HepG2 (cell line): Measurements from ENCODE around the gene TRIP4. TPM values are rescaled to one million over a fixed set of nuclear protein-coding genes. Genes with fewer than 3 reads are reported as not detected.

ENCODE experiments used
- ATAC-seq: fragments of 200-7000 bp; cut with Tn5 transposase; 3 replicates; pipeline ENCODE4 v1.9.1; 2020; ENCODE audit warnings: mild to moderate bottlenecking, moderate library complexity
- BruUV-seq: library from RNA; stranded (reverse); fragments of 400-500 nt; replicated peaks from 2 replicates; lab custom pipeline; 2021; lab: Mats Ljungman, UMichigan
- CTCF ChIA-PET: fragments of 300-600 bp; formaldehyde crosslinking; extraction: SDS; loops from one replicate; lab custom pipeline; 2021; ENCODE audit warnings: low total read pairs, inconsistent platforms, low intra/inter-chr PET ratio; lab: Yijun Ruan, JAX
- POLR2A ChIA-PET: fragments of 350-600 bp; sonication (Branson Sonifier 250); formaldehyde crosslinking; loops from one replicate; lab custom pipeline; 2020; ENCODE audit warnings: antibody characterized with exemption, inconsistent platforms; lab: Yijun Ruan, JAX
- DNase-seq: peaks from one replicate; pipeline ENCODE4 v3.0.0-alpha.2; 2015; ENCODE audit warnings: low spot score
- FAIRE-seq: peaks from 3 replicates; lab custom pipeline; 2011; peaks lifted over from hg19 to GRCh38; lab: Jason Lieb, UNC
- H2AFZ ChIP-seq: one replicate; pipeline ENCODE4 v1.6.1; 2011; ENCODE audit warnings: low read length, inconsistent platforms
- H3K27ac ChIP-seq: fragments of 300-600 bp; 3 replicates; pipeline ENCODE4 v1.8.0; 2011; ENCODE audit warnings: mixed run types, mild to moderate bottlenecking, mixed read lengths, low read length, inconsistent platforms; ENCODE audit not compliant: insufficient read depth; ENCODE audit errors: extremely low read length
- H3K27me3 ChIP-seq, 2 experiments: fragments of 200-600 bp in 1 of 2; 2 replicates in 1 of 2; 3 replicates in 1 of 2; pipeline versions ENCODE4 v1.6.0 to v1.8.0; 2011; ENCODE audit warnings: low read length in 2 of 2, mild to moderate bottlenecking in 2 of 2, moderate library complexity in 2 of 2, inconsistent platforms in 1 of 2; ENCODE audit not compliant: insufficient read depth in 2 of 2, control insufficient read depth in 1 of 2
- H3K36me3 ChIP-seq, 2 experiments: fragments of 200-600 bp in 1 of 2; replicated peaks in 1 of 2; 2 replicates in 1 of 2; 3 replicates in 1 of 2; pipeline versions ENCODE4 v1.5.1 to v1.8.0; 2011; ENCODE audit warnings: low read length in 2 of 2, inconsistent platforms in 1 of 2; ENCODE audit not compliant: insufficient read depth in 2 of 2, control insufficient read depth in 1 of 2
- H3K4me1 ChIP-seq: 2 replicates; pipeline ENCODE4 v1.5.1; 2012; ENCODE audit warnings: low read length, inconsistent platforms; ENCODE audit not compliant: insufficient read depth
- H3K4me2 ChIP-seq: 2 replicates; pipeline ENCODE4 v1.6.0; 2011; ENCODE audit warnings: low read depth, low read length, inconsistent platforms
- H3K4me3 ChIP-seq, 3 experiments: fragments of 200-600 bp in 1 of 3; sonication (generic), shearing (Covaris generic) in 1 of 3; replicated peaks in 1 of 3; 2 replicates each; pipeline ENCODE4 v1.5.1; 2011 to 2016; ENCODE audit warnings: low read length in 3 of 3, inconsistent platforms in 2 of 3, low read depth in 2 of 3, mild to moderate bottlenecking in 2 of 3, control low read depth in 1 of 3, mixed read lengths in 1 of 3; ENCODE audit not compliant: insufficient read depth in 1 of 3
- H3K79me2 ChIP-seq: one replicate; pipeline ENCODE4 v1.6.1; 2011; ENCODE audit warnings: low read length, inconsistent platforms; ENCODE audit not compliant: insufficient read depth
- H3K9ac ChIP-seq: 2 replicates; pipeline ENCODE4 v1.6.0; 2011; ENCODE audit warnings: mild to moderate bottlenecking, low read depth, low read length, inconsistent platforms; ENCODE audit not compliant: insufficient read depth
- H3K9me3 ChIP-seq: 2 replicates; pipeline ENCODE4 v1.5.1; 2012; ENCODE audit warnings: mild to moderate bottlenecking, low read length
- H4K20me1 ChIP-seq: 2 replicates; pipeline ENCODE4 v1.6.0; 2011; ENCODE audit warnings: inconsistent platforms, mild to moderate bottlenecking, low read length, moderate library complexity; ENCODE audit not compliant: insufficient read depth
- CERS6 ChIP-seq: sonication (generic); formaldehyde crosslinking; IDR thresholded peaks from 2 replicates; pipeline ENCODE4 v1.5.0; 2020; ENCODE audit warnings: missing genetic modification reagents
- CREBL2 ChIP-seq: sonication (generic); formaldehyde crosslinking; IDR thresholded peaks from 2 replicates; pipeline ENCODE4 v1.8.1; 2023; ENCODE audit warnings: missing genetic modification reagents, mild to moderate bottlenecking, borderline replicate concordance
- DDIT3 ChIP-seq: sonication (generic); formaldehyde crosslinking; IDR thresholded peaks from 2 replicates; pipeline ENCODE4 v1.4.0; 2020; ENCODE audit warnings: mild to moderate bottlenecking, missing genetic modification reagents
- FOXA1 ChIP-seq, 2 experiments: fragments of 450-650 bp in 1 of 2; sonication (generic) in 1 of 2; formaldehyde crosslinking in 1 of 2; IDR thresholded peaks; 2 replicates each; pipeline versions ENCODE4 v1.4.0 to v1.6.1; 2016 to 2020; ENCODE audit warnings: missing genetic modification reagents in 1 of 2
- FOXK2 ChIP-seq: fragments of 450-650 bp; IDR thresholded peaks from 2 replicates; pipeline ENCODE4 v1.6.1; 2016
- GABPA ChIP-seq, 2 experiments: IDR thresholded peaks; 2 replicates each; pipeline ENCODE4 v1.6.1; 2011 to 2016; ENCODE audit warnings: low read depth in 2 of 2, low read length in 1 of 2, missing biosample characterization in 1 of 2, missing genetic modification characterization in 1 of 2
- MYPOP ChIP-seq: sonication (generic); formaldehyde crosslinking; IDR thresholded peaks from 2 replicates; pipeline ENCODE4 v1.8.1; 2023; ENCODE audit warnings: mild to moderate bottlenecking, moderate library complexity, missing genetic modification reagents
- NCOA2 ChIP-seq: sonication (generic); formaldehyde crosslinking; IDR thresholded peaks from 2 replicates; pipeline ENCODE4 v1.8.0; 2022; ENCODE audit warnings: inconsistent platforms
- PHF5A ChIP-seq: IDR thresholded peaks from one replicate; pipeline ENCODE4 v1.6.1; 2018; ENCODE audit warnings: low read depth, missing genetic modification reagents; ENCODE audit not compliant: unreplicated experiment
- REST ChIP-seq, 2 experiments: IDR thresholded peaks; 2 replicates each; pipeline ENCODE4 v1.6.1; 2011 to 2012; ENCODE audit warnings: low read length in 2 of 2, borderline replicate concordance in 1 of 2, low read depth in 1 of 2, mild to moderate bottlenecking in 1 of 2, moderate library complexity in 1 of 2
- TIGD3 ChIP-seq: sonication (generic); formaldehyde crosslinking; IDR thresholded peaks from 2 replicates; pipeline ENCODE4 v1.5.1; 2020; ENCODE audit warnings: mild to moderate bottlenecking, missing genetic modification reagents, borderline replicate concordance
- TMF1 ChIP-seq: sonication (generic); formaldehyde crosslinking; IDR thresholded peaks from 2 replicates; pipeline ENCODE4 v1.8.1; 2022; ENCODE audit warnings: low read depth, missing genetic modification reagents
- ZBTB14 ChIP-seq: sonication (generic); formaldehyde crosslinking; IDR thresholded peaks from 2 replicates; pipeline ENCODE4 v1.4.0; 2020; ENCODE audit warnings: missing genetic modification reagents
- ZNF30 ChIP-seq: sonication (generic); formaldehyde crosslinking; IDR thresholded peaks from 2 replicates; pipeline ENCODE4 v1.5.0; 2020; ENCODE audit warnings: mild to moderate bottlenecking, missing genetic modification reagents
- ZSCAN25 ChIP-seq: sonication (generic); formaldehyde crosslinking; IDR thresholded peaks from 2 replicates; pipeline ENCODE4 v1.8.0; 2022; ENCODE audit warnings: mild to moderate bottlenecking, missing genetic modification reagents
- ZSCAN29 ChIP-seq: sonication (generic); formaldehyde crosslinking; conservative IDR thresholded peaks from 2 replicates; pipeline ENCODE4 v1.4.0; 2020; ENCODE audit warnings: mild to moderate bottlenecking, missing genetic modification reagents
- WGBS: methylation state at CpG from one replicate; pipeline ENCODE4 v1.1.6; 2017; ENCODE audit warnings: low lambda C conversion rate; 5-methylcytosine and 5-hydroxymethylcytosine counted together
- in situ Hi-C: cut with HindIII; loops from 2 replicates; pipeline ENCODE4 v1.10.0; 2017; ENCODE audit warnings: low pct_unique_long_range_greater_than_20kb; ENCODE audit not compliant: extremely low pct_ligation_motif_present
- intact Hi-C: fragments of 100-400 bp; cut with micrococcal nuclease; formaldehyde crosslinking; loops from one replicate; pipeline ENCODE4 v1.10.0; 2022; ENCODE audit not compliant: unreplicated experiment
- polyA plus RNA-seq, 8 experiments: library from polyadenylated mRNA; depleted of rRNA in 3 of 8; stranded (reverse) in 7 of 8; unstranded in 1 of 8; fragments of >200 nt; fragmentation: Illumina TruSeq in 4 of 8; extraction: Trizol in 4 of 8; gene quantifications; 2 replicates each; pipeline versions ENCODE4 v1.2.1 to v1.2.3, GENCODE V29; 2011 to 2016; ENCODE audit warnings: low read depth in 4 of 8, missing spikeins in 1 of 8, mixed read lengths in 1 of 8; ENCODE audit not compliant: insufficient read depth in 1 of 8
- total RNA-seq, 5 experiments: library from RNA; depleted of rRNA; stranded (reverse); fragments of >200 nt; fragmentation: Illumina TruSeq; extraction: Trizol; gene quantifications; 2 replicates each; pipeline ENCODE4 v1.2.3, GENCODE V29; 2016; ENCODE audit warnings: low read depth in 1 of 5

TRIP4 gene
- total and polyA plus RNA-seq, 2 of the 13 experiments (the other 11 are each of a cell fraction or from before 2014, with no cell fraction given) = 7.1 to 11.8 TPM

- WGBS = 96% methylated on average over 2 of the region's 2 CpGs
- FAIRE-seq (no peak), DNase-seq (no peak), ATAC-seq (no peak)
- intact Hi-C loops = no loop called here
- H3K4me2 ChIP-seq = no peak overlapping the region
- ChIA-PET CTCF (no interaction called here), POLR2A (no interaction called here)
- H3K27me3 ChIP-seq = no peaks in the 10 kb centered on the region
- BruUV-seq = no TSS peak
- in situ Hi-C loops = no loop called here
- H2AFZ ChIP-seq = no peak overlapping the region
- H3K4me3 ChIP-seq = no peak overlapping the region
- peaks cover 0 to 7% of the 10 kb centered on the region in 2 experiments; a peak in 2 of 5 replicates for H3K36me3 ChIP-seq
- H4K20me1 ChIP-seq = no peaks in the 10 kb centered on the region
- no peak overlapping the region for H3K9ac ChIP-seq
- no peaks in the 10 kb centered on the region for H3K4me1 ChIP-seq
- no peak overlapping the region for H3K27ac ChIP-seq
- peaks cover 11% of the 10 kb centered on the region for H3K79me2 ChIP-seq
- no peaks in the 10 kb centered on the region for H3K9me3 ChIP-seq
- TF ChIP-seq TMF1 (CRISPR knock-in tag) (no peak), TIGD3 (CRISPR knock-in tag) (no peak), ZSCAN25 (no peak), ZBTB14 (no peak), CERS6 (CRISPR knock-in tag) (no peak), GABPA (IDR thresholded peaks at IDR 0.05; ENCODE audit: low read depth, low read length) (no peak), GABPA (CRISPR knock-in tag; IDR thresholded peaks at IDR 0.05; ENCODE audit: low read depth) (no peak), DDIT3 (CRISPR knock-in tag) (no peak), CREBL2 (no peak), NCOA2 (CRISPR knock-in tag) (no peak), REST (IDR thresholded peaks at IDR 0.05; ENCODE audit: borderline replicate concordance in 1 of 2, low read depth in 1 of 2, low read length in 2 of 2) (no peak), ZSCAN29 (no peak), FOXA1 (IDR thresholded peaks at IDR 0.05) (no peak), FOXA1 (CRISPR knock-in tag; IDR thresholded peaks at IDR 0.05) (no peak), MYPOP (CRISPR knock-in tag) (no peak), ZNF30 (CRISPR knock-in tag) (no peak), PHF5A (CRISPR knock-in tag) (no peak), FOXK2 (no peak)
Observed at GRCh38 chr15:64474846-64475245, 87.2 kb downstream of the TRIP4 start.
